Renal pelvis (tissue), 4 donors: ENCODE measurements around the gene LRRC46. TPM values are rescaled to one million over a fixed set of nuclear protein-coding genes. Genes with fewer than 3 reads are reported as not detected.
A peak's percentile ranks its signal among the peaks of the same experiment; 100 is the strongest.

Experiments
- DNase-seq: peaks from one replicate; pipeline ENCODE4 v3.0.0-alpha.2; 2013
- polyA plus RNA-seq, 3 donors: library from polyadenylated mRNA; unstranded; fragments of 120-200 nt; gene quantifications; one replicate each; pipeline ENCODE4 v1.2.1, GENCODE V29; 2013; ENCODE audit not compliant: insufficient read length in 3 of 3

Gene LRRC46
- polyA plus RNA-seq, 3 donors, result 2.3 to 4.1 (median 3.6) TPM

- no peak for DNase-seq
Measured at GRCh38 chr17:47808036-47808829, 23.2 kb upstream of the LRRC46 start.

DNA sequence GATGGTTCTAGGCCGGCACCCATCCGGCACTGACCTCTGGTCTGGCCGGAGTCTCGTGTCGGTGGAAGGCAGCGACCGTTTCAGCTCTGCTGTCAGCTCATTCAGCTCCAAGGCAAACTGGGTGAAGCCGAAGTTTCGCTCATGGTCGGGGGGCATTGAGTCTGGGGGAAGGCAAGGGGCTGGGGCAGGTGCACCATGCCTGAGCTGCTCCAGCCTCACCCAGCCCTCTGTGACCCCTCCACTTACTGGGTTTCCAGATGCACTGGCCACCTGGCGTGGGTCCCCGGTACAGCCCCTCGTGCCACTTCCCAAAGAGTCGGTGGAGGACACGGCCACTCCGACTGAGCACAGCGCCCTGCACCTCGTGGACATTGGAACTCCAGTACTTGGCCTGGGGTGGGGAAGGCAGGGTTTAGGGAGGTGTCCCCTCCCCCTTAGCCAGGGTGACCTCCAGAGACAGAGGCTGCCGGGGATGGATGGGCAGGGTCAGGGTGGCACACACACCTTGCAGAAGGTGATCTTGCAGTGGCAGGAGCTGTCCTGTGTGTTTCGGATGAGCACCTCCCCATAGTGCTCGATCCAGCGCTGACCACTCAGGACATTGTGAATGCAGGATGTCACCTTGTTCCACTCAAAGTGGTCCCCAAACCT is 22.5 kb upstream of the LRRC46 start:
- no peak for DNase-seq

GRCh38 chr17:47810200-47810821 is 21.2 kb upstream of the LRRC46 start:
- DNase-seq, result no peak

GRCh38 chr17:47810901-47811635 is 20.4 kb upstream of the LRRC46 start:
- no peak for DNase-seq

- no peak for DNase-seq
Measured at GRCh38 chr17:47811709-47812108, 19.8 kb upstream of the LRRC46 start.

GRCh38 chr17:47812146-47812920 is 19.1 kb upstream of the LRRC46 start:
- no peak for DNase-seq

- DNase-seq, result no peak
Measured at GRCh38 chr17:47813077-47813476, 18.4 kb upstream of the LRRC46 start.

- DNase-seq, result no peak
Measured at GRCh38 chr17:47813512-47814031, 17.9 kb upstream of the LRRC46 start.

DNA sequence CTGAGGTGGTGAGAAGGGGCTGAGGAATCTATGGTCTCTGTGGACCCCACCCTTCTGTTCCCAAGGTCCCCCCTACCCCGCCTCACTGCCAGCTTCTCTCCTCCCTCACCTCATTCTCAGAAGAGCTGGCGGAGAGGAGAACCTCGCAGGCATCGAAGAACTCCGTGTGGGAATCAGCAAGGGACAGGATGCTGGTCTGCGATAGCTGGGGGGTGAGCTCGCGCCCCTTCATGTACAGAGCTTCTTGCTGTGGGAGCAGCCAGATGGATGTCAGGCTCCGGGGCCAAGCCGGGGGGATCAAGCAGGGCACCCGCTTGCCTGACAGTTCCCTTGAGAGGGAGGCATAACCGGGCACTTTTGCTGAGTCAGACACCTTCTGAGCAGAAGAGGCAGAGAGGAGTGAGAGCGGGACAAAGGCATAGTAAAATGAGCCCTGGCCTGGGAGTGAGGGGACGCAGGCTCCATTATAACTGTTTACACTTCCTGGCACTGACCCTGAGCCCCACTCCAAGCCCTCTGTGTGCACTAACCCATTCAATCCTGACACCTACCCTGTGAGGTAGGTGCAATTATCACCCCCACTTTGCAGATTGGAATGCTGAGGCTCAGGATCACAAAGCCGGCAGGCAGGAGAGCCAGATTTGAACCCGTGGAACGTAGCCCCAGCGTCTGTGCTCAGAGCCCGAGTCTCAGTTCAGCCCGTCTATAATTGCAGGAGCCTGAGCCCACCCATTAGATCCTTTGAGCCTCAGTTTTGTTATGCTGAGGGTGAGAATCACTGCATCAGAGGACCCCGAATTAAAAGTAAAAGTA is 16.2 kb upstream of the LRRC46 start:
- no peak for DNase-seq

DNA sequence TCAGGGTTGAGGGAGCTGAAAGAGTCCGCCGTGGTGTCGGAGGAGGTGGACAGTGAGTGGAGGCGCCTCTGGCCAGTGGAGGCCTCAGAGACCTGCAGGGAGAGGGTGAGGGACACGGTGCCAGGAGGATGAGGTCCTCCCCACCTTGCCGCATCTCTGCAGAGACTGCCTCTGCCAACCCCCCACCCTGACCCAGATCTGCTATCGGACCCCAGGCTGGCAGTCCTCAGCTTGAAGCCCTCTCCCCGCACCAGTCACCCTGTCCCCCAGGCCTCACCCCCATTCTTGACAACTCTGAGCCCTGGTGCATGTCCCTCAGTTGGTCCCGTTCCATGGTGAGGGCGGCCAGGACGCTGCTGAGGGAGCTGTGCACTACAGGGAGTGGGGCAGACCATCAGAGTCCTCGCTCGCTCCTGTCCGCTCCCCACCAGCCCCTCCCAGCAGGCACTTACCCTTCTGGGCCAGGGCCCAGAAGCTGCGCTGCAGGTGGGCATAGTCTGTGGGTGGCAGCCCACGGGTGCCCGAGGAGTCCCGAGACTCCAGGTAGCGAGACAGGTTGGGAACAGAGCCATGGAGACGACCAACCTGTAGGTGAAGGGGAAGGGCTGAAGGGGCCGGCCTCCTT is 15.2 kb upstream of the LRRC46 start:
- no peak for DNase-seq

- DNase-seq, result no peak
Measured at GRCh38 chr17:47816947-47817346, 14.5 kb upstream of the LRRC46 start.

DNA sequence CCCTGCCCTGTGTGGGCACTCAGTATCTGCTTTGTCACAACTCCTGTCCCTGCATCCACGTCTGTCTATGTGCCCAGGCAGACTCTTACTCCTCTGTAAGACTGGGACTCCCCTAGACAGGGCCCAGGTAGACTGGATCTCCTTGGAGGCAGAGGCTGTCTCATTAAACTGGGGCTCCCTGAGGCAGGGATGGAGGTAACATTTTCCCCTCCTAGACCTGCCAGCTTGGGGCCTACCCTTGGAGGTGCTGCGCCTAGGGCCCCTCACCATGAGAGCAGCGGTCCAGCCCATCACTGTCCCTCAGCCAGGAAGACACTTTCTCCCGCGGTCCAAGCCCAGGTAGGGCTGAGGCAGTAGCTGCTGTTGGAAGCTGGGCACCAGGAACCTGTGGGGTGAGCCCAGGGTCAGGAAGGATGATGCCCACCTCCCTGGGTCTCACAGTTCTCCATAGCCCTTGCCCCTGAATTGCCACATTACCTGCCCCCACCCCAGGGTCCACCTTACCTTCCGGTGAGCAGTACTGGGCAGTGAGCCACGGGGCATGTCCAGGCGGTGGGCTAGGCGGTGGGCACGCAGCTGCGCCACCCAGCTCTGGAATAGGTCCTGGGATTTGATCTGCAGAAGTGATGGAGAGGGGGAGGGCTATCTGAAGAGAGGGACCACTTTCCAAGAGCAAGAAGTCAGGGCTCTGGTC is 13.3 kb upstream of the LRRC46 start:
- DNase-seq, result no peak

DNA sequence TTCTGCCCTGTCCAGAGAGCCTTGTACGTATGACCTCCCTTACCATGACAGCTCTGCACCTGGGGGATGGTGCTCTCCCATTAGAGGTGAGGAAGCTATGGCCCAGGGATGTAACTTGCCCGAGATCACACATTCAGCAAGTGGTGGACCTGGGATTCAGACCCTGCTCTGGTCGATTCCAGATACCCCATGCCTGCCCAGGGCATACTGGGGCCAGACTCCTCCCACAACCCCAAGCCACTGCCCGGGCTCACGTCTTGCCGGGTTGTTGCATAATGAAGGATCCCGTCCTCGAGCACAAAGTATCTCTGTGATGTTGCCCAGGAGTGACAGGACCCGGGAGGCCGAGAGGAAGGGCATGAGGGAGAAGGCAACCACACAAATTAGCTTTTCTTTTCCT is 12.0 kb upstream of the LRRC46 start:
- no peak for DNase-seq

GRCh38 chr17:47820033-47820789 is 11.3 kb upstream of the LRRC46 start:
- DNase-seq, result no peak

DNA sequence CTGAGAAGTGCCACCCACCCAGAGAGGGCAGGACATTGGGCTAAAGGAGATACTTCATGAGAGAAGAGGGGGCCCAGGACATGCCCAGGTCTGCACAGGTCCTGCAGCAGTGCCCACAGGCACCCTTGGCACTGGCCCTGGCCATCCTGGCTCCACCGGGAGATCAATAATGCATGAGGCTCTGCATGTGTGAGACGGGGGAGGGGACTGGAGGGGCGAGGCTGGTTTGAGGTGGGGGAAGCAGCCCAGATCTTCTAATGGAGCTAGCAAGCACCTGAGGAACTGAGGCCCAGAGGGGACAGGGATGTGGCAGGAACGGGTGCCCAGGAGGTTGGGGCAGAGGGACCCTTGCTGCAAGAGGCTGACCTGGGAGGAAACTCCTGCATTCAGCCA is 10.4 kb upstream of the LRRC46 start:
- DNase-seq, result no peak

DNA sequence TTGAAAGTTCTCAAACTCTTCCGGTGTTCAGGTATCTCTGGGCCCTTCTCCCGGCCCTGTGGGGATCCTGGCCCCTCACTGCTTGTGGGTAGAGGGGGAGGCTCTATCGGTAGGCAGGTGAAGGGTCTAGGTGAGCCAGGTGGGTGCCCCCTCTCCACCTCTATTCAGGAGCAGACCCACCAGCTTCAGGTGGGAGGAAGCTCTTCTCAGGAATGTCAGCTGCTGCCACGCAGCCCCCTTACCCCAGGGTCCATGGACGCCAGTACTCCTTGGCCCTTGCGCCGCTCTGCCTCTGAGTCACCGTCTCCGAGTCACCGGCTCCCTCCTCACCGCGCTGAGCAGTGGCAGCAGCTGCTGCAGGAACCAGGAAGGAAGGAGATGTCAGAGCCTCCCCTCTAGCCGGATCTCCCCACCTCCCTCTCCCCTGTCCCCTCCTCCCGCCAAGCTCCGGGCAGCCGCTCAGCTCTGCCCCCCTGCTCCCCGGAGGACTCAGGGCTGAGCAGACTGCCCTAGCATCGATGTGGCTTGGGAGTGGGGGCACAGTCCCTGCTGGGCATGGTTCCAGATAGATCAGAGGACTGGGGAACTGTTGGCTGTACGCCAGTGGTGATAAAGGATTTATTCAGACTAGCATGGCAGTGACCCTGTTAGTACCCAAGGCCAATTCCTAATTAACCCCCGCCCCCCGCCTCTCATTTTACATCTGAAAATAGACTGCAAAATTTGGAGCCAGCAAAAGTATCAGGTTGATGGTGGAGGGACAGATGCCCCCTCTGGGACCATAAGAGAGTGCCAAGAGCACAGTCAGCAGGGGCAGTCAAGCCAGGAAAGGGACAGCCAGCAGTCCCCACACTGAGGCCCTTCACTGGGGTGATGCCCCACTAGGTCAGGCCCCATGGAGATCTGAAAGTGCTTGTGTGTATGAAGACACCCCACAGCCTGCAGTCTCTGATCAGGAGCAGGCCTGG is 9.8 kb upstream of the LRRC46 start, which contains the start of gene OSBPL7:
OSBPL7 (minus strand) TSS at position 371 of the 968 bp plus-strand sequence. CDS start 1,516 bp downstream, outside the sequence.
- DNase-seq, result peak; percentile 80

- DNase-seq, result no peak
Measured at GRCh38 chr17:47822785-47823184, 8.7 kb upstream of the LRRC46 start.
